HTR-8/SVneo (cell line): ENCODE data around the gene CFAP99.
"Not testable (repeated sequence)": the region's sequence is repeated elsewhere in the genome, so short reads cannot be mapped to it uniquely, and the experiment has no call there.

ENCODE experiments used
- DNase-seq: peaks from one replicate; pipeline ENCODE4 v3.0.0; 2011; ENCODE audit warnings: low spot score, mixed read lengths; ENCODE audit not compliant: insufficient read length
- FAIRE-seq: peaks from 2 replicates; lab custom pipeline; 2011; peaks lifted over from hg19 to GRCh38; lab: Jason Lieb, UNC

Gene CFAP99

DNA sequence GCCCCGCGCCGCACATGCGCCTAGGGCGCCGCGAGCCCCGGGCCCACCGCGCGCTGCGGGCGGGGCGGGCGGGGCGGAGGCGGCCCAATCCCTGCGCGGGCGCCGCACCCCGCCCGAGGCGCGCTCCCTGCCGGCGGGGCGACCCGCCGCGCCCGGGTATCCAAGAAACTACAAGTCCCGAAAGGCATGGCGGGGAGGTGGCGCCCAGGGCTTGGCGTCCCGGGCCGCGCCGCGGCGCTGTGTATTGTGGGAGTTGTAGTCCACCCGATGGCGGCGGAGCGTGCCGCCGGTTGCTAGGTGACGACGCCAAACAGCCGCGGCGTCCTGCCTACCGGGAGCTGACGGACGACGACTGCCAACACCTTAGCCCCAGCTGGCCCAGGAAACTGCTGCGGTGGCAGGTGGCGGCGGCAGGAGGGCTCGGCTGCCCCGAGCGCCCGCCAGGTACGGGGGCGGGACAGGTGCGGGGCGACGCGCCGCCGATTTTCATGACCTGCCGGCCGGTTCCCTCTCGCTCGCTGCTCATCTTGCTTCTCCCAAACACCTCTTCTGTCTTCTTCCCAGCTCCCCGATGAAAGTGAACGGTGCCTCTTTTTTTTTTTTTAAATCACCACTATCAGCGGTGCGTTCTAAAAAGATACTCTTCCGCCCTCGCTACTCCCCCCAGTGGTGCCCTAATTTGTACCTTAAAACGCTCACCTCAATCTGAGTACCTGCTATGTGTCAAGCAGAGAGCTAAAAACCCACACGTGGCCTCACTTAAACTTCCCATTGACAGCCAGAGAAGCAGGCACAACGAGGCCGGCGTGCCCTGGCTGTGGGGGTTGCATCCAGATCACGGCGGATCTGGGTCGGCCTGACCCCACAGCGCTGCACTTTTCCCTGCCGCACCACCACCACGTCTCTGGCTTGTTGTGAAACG lies at the start of gene CFAP99:
Gene CFAP99, plus strand, starts transcription at position 306 of the 922 bp plus-strand sequence.
- FAIRE-seq, result peak; percentile 96
- DNase-seq, result peak; percentile 92

DNA sequence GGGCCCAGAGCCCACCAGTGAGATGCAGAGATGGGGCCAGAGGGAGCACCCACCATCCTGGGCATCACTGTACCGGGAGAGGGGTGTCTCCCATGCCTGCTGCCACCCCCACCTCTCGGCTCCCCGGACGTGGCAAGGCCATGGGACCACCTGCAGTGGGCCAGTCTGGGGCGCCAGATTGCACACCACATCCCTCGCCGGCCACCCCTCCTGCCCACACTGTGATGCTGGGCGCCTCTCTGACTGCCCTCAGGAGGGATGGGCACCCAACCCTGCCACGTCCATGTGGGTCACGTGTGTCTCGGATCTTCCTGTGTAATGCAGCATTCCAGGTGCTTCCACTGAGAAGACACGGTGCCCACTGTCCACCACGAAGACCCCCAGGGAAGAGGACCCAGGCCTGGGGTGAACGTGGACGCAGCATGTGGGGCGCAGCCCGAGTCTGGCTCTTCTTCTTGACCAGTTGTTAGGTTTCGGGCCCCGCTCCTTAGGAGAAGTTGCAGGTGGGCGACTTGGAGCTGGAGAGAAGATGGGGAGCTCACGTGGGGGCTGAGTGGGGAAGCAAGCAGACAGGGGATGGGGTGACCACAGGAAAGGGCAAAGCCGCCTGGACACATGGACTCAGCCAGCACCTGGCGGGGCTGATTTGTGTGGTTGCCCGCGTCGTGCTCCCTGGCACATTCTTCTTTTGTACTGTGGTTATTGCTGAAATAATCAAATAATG lies 48.0 kb upstream of the CFAP99 start:
- FAIRE-seq, result no peak

DNA sequence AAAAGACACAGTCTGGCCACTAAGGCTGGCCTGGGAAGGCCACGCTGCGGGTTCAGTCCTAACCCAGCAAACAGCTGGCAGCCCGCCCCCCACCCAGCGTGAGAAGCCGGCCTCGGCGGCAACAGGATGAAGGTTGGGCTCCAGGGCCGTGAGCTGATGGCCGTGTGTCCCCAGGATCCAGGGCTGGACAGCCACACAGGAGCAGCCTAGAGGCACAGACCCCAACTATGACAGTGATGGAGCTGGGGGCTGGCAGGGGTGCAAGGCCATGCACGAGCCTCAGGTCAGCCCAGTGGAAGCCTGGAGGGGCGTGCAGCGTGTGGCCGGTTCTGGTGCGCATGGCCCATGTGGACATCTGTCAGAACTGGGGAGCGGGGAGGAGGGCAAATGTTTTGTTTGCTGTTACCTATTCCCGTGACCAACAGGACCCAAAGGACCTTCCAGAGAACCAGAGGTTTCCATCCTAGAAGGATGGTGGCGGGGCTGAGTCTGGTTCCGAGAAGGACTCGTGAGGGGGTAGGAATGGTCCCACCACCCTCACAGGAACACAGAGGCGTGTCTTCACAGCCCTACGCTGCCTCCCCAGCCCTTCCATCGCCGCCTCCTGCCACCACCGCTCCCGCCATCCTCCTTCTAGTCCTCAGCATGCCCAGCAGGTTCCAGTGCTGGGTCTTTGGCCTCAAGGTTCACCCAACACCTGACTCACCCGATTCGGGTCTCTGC lies 46.8 kb upstream of the CFAP99 start:
- DNase-seq, result no peak
- FAIRE-seq, result no peak

More for the DNA sequence above, 48.0 kb upstream of the CFAP99 start:
- no peak for DNase-seq

DNA sequence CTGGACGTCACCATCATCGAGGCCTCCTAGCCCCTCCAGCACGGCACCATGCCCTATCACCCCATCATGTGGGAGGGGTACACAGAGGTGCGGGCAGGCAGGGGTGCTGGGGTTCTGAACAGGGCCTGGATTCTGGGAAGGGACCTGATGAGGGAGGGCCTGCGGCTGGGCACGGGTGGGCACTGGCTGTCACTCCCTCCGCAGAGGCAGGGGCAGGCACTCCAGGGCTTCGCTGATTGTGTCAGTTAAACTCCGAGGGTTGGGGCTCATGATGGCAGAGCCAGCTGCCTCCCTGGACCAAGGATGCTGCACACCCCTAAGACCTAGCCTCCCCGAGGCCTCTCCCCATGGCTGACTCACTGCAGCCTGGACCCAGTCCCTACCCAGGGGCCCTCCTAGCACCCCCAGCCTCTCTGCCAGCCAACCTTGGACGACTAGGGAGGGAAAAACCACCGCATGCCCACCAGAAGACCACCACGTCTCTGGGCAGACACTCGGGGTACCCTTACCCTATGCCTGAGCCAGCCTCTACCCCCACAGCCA lies 46.2 kb upstream of the CFAP99 start:
- no peak for FAIRE-seq

DNA sequence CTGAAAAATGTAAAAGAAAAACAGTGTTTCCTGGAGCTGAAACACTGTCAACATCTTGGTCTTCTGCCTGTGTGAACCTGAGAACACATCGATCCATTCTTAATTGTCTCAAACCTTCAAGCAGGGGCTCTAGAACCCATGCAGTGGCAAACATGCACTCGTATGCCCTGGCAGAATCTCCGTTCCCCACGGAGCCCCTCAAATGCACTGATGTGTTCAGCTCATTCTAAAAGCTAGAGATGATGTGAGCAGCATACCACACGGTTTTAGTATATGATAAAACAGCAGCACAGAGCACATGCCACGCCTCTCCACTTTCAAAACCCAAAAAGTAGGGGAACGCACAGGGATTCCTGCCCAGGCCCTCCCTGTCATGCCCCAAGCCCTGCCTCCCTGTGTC lies 45.2 kb upstream of the CFAP99 start:
- no peak for FAIRE-seq
- DNase-seq, result no peak

More for the DNA sequence above, 46.2 kb upstream of the CFAP99 start:
- no peak for DNase-seq

DNA sequence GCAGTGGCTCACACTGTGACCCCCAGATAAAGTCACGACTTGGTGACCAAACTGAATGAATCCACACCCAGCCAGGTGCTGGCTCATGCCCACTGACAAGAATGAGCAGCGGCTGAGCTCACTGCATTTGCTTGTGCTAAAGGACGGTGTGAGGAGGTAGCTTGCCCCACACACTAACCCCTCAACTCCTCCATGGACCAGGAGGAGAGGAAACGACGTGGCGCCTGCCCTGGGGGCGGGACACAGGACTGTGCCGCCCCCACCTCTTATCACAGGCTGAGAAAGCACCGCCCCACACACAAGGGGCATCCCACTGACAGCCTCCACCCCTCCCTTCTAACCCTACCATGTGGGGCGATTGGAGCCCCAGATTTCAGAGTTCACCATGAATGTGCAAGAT lies 43.3 kb upstream of the CFAP99 start:
- no peak for FAIRE-seq
- DNase-seq, result no peak

DNA sequence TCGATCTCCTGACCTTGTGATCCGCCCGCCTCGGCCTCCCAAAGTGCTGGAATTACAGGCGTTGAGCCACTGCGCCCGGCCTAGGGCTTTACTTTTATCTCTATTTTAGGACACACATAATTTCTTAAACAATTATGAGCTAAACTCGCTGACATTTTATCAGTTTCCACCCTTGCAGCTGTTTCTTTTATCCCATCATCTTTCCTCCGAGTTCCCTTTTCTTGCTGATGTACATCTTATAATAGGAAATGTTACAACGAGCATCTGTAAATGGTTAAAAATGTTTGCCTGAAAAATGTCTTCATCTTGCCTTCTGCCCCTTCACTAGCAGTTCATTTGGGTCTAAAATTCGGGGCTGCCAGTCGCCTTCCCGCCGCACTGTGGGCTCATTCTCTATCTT lies 41.5 kb upstream of the CFAP99 start:
- no peak for DNase-seq
- no peak for FAIRE-seq

DNA sequence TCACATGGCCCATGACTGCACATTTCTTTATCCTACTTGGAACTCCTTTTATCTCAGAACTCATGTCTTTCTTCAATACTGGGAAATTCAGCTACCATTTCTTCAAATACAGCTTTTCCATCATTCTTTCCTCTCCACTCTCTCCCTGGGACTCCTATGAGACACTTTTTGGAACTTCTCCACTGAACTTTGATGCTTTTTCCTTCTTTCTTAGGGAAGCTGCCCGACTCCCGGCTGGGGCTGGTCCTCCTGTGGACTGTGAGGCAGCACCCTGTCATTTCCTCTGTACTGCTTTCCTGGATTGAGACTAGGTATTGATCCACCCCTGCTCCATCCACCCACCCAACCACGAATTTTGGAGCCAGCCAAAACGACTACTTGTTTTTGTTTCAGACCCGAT lies 40.4 kb upstream of the CFAP99 start:
- FAIRE-seq, result no peak

DNA sequence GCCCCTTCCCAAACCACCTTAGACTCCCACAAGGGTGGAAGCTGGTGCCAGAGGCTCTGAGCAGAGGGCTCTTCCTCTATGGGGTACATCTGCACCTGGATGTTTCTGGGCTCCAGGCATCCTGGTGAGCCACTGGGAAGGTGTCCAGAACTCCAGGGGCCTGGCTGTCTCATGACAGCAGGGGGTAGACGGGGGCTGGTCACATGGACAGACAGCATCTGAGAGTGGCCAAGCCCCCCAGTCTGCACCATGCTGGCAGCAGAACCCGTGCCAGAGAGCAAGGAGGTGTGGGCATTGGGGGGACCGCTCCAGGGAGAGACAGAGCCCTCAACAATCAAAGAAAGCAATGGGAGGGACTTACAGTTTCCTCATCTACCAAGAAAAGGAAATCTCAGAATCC lies 39.9 kb upstream of the CFAP99 start:
- DNase-seq (no peak), FAIRE-seq (no peak)

More for the DNA sequence above, 40.4 kb upstream of the CFAP99 start:
- no peak for DNase-seq

DNA sequence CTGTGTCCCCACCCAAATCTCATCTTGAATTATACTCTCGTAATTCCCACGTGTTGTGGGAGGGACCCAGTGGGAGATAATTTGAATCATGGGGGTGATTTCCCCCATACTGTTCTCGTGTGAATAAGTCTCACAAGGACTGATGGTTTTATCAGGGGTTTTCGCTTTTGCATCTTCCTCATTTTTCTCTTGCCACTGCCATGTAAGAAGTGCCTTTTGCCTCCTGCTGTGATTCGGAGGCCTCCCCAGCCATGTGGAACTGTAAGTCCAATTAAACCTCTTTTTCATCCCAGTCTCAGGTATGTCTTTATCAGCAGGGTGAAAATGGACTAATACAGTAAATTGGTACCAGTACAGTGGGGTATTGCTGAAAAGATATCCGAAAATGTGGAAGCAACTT lies 38.2 kb upstream of the CFAP99 start:
- DNase-seq, FAIRE-seq: not testable (repeated sequence)

DNA sequence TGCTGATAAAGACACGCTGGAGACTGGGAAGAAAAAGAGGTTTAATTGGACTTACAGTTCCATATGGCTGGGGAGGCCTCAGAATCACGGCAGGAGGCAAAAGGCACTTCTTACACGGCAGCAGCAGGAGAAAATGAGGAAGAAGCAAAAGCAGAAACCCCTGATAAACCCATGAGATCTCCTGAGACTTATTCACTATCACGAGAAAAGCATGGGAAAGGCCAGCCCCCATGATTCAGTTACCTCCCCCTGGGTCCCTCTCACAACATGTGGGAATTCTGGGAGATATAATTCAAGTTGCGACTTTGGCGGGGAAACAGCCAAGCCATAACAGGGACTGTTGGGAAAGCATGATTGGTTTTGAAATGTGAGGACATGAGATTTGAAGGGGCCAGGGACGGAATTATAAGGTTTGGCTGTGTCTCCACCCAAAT lies 36.0 kb upstream of the CFAP99 start:
- not testable (repeated sequence) for DNase-seq

DNA sequence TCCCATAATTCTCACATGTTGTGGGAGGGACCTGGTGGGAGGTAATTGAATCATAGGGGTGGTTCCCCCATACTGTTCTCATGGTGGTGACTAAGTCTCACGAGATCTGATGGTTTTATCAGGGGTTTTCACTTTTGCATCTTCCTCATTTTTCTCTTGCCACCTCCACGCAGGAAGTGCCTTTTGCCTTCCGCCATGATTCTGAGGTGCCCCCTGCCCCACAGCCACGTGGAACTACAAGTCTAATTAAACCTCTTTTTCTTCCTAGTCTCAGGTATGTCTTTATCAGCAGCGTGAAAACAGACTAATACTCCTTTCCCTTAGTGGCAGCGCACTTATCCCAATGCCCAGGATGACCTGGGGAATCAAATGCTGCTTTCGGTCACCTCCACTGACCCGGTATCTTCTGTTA lies 35.5 kb upstream of the CFAP99 start:
- FAIRE-seq, DNase-seq: not testable (repeated sequence)

More for the DNA sequence above, 36.0 kb upstream of the CFAP99 start:
- not testable (repeated sequence) for FAIRE-seq

DNA sequence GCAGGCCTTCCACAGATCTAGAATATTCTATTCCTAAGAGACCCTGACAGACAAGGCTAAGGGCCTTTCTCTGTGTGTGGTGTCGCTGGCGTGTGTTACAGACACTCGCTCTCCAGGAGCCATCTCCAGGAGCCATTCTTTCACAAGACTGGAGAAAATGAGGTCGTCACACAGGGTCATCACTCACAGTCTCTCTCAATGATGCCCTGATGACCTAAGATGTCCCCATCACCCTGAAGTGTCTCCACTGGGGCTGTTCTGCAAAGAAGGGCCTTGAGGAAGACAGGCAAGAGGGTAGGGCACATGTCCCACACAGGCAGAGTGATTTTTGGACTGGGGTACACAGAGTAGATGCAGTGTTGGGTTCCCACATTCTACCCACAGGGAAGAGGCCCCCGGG lies 35.0 kb upstream of the CFAP99 start:
- DNase-seq, result no peak
- FAIRE-seq, result no peak

DNA sequence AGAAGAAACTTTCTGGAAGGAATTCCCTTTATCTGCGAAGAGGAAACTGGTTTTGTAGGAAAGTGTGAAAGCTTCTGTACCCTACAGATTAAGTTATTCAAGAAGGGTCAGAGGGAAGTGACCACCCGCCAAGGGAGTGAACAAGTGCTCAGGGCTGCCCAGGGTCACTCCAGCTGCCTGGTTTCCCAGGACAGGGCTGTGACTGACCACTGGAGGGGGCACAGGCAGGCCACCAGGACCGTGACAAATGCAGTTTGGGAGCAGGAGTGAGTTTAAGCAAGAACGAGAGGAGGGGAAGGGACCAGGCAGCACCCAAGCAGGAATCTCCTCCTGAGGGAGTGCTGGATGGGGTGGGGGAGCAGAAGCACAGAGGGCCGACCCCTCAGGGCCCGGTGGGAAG lies 34.5 kb upstream of the CFAP99 start:
- DNase-seq, result no peak
- no peak for FAIRE-seq

DNA sequence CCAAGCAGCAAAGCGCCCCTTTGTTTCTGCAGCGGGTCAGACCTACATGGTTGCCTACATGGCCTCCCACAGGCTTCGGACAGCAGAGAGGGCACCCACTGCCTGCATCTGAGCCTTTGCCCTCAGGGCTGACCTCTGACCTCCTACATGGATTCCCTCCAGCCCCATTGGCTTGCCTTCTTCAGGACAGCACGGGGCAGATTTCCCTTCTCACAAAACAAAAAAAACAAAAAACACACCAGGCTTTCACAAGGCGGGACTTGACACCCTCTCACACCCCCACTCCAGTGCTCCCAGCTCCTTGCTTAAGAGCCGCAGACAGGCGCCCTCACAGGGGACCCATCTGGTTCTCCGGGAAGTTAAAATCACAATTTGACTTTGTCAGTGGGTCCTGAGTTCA lies 33.2 kb upstream of the CFAP99 start:
- no peak for FAIRE-seq

DNA sequence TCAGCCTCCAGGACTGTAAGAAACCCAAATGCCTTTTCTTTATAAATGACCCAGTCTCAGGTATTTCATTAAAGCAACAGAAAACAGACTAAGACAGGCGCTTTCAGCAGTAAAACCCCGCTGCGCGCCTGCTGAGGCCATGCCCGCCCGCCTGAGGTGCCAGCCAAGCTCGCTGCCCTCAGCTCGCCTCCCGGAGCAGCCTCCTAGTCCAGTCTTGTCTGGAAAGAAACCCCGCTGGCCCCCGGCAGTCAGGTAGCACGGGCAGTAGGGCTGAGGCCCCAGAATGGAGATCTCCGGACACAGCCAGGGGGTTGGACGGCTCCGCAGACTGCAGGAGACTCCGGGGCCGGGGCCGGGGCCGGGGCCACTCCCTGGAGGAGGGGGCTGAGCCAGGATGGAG lies 32.0 kb upstream of the CFAP99 start:
- DNase-seq (no peak), FAIRE-seq (no peak)

More for the DNA sequence above, 33.2 kb upstream of the CFAP99 start:
- no peak for DNase-seq

DNA sequence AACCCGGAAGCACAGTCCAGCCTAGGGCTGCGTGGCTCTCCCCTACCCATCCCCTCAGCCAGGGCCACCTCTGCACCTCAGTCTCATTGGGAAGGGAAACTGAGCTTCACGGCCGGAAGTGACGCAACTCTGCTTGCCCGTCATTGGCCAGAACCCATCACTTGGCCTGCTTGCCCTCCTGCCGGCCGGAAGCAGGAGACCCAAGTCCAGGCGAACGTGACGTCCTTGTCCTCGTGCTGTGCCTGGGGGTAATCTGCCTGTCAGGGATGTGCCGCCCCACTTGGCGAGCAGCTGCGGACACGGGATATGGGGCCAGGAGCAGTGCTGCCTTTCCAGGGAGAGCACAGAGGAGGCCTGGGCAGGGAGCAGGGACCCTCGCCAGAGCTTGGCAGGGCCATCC lies 31.5 kb upstream of the CFAP99 start:
- FAIRE-seq (peak; percentile 38), DNase-seq (no peak)

DNA sequence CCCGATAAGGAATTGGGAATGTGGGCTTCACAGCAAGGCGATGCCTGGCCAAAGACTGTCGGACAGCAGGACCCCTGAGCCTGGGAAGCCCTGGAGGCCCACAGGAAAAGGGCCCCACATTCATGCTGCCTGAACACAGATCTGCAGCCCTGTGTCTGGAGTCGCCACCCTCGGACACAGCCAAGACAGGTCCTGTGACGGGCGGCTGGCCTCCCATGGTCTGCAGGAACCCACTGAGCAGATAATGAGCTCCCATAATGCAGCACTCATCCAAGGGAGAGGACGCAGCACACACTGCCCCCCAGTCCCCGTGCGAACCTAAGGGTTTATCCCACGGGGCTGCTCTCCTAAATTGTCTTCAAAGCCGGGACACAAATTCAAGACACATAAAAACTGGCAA lies 30.9 kb upstream of the CFAP99 start:
- FAIRE-seq (no peak), DNase-seq (no peak)

DNA sequence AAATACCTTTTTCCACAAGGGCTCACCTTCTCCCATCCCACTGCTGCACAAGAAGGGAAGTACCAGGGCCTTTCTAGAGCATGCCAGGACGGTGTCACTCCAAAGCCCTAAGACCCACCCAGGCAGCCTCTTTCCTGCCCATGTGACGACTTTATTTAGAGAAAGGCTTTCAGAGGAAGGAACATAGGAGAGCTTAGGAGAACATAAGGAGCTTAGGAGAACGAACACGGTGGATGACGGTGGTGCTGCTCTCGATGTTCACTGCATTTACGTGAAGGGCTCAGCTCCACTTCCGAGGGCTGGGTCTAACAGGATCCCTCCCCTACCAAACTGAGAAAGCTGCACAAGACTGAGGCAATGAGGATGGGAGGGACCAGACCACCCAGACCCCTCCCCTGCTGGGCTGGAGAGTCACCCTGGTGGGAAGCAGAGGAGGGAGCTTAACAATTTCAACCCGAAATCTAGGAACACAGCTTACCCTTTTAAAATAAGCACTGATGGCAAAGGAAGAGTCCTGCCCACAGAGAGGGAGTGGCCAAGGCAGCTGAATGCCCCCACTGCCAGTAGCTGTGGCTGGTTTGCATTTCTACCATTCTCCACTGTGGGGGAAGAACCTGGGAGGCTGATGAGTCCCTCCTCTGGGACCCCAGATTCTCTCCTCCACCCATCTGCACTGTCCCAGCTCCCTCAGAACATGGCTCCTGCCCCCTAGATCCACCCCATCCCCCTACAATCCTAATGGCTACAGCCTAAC lies 30.1 kb upstream of the CFAP99 start:
- DNase-seq (no peak), FAIRE-seq (no peak)
